SH-SY5Y (cell line): Measurements from ENCODE around the gene SPTY2D1.

ENCODE experiments used
- GATA2 ChIP-seq: IDR thresholded peaks from 2 replicates; pipeline ENCODE4 v1.6.1; 2011; ENCODE audit warnings: mild to moderate bottlenecking, low read depth, low read length
- GATA3 ChIP-seq: IDR thresholded peaks from 2 replicates; pipeline ENCODE4 v1.6.1; 2011; ENCODE audit warnings: low read depth, mild to moderate bottlenecking, low read length, moderate library complexity

DNA sequence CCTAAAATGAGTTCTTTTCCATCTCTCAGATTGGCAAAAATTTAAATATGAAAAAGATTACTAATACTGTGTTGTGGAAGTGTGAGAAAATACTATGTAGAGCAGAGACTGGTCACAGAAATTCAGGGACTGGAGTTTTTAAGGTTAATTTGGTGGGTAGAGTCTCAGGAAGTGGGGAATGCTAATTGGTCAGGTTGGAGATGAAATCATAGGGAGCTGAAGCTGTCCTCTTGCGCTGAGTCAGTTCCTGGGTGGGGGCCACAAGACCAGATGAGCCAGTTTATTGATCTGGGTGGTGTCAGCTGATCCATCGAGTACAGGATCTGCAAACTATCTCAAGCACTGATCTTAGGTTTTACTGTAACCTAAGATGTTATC, 35.1 kb upstream of the SPTY2D1 start:
- TF ChIP-seq GATA3 = no peak
- no peak for TF ChIP-seq GATA2
